D341Med (cell line): Measurements from ENCODE around the gene KIF26B.

Source experiments
- DNase-seq: peaks from one replicate; pipeline ENCODE4 v3.0.0; 2012; ENCODE audit warnings: low spot score

The KIF26B gene

GRCh38 chr1:245751726-245752470 lies 597.1 kb downstream of the KIF26B start:
- DNase-seq = no peak

DNA sequence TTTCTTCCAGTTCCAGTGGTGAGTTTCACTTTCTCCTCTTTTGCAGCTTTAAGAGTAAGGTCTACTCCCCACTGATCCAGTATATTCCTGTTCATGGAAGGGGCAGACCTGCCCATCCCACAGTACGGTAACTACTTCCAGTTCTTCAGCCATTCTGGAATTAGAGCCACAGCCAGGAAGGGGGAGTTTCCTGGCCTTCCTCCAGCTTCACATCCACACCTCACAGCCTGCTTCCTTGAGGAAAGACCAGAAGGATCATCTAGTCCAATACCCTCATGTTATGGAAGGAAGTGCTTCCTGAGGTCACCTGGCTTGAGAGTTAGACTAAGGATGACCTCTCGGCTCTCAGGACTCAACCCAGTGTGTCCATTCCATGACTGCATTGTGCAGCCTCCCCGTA lies 597.8 kb downstream of the KIF26B start:
- DNase-seq = no peak

GRCh38 chr1:245753807-245754206 lies 599.0 kb downstream of the KIF26B start:
- DNase-seq = no peak

DNA sequence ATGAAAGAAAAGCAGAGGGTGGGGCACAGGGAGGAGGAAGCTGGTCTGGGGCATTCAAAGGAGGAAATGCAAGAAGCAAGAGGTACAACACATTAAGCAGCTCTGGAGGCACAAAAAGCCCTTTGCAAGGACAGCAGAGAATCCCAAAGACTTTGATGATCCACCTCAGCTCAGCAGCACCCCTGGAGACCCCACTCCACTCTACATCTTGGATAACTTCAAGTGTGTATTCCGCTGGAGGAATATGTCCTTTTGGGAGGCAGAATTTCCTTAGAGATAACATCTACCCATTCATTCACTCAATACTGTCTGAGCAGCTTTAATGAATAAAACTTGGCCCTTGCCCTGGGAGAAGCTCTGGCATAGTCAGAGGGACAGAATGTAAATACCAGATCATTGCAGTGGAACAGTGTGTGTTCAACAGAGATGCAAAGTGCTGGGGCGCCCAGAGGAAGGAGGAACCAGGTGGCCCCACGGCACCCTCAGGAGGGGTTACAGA lies 599.7 kb downstream of the KIF26B start:
- no peak for DNase-seq
